HG02588 (cell line): ENCODE results near the gene EXOSC7.
"Not testable (repeated sequence)": the region's sequence is repeated elsewhere in the genome, so short reads cannot be mapped to it uniquely, and the experiment has no call there.

Experiments used
- ATAC-seq: cut with Tn5 transposase; IDR thresholded peaks from one replicate; pipeline ENCODE4 v1.9.1; 2021; ENCODE audit warnings: mild to moderate bottlenecking, moderate library complexity; ENCODE audit not compliant: unreplicated experiment

The EXOSC7 gene

GRCh38 chr3:44961888-44962287, 14.2 kb upstream of the EXOSC7 start:
- no peak for ATAC-seq

GRCh38 chr3:44962621-44963393, 13.2 kb upstream of the EXOSC7 start:
- ATAC-seq = no peak

- no peak for ATAC-seq
These were observed 12.3 kb upstream of the EXOSC7 start for GRCh38 chr3:44963571-44964325.

- ATAC-seq = no peak
These were observed 10.9 kb upstream of the EXOSC7 start for GRCh38 chr3:44965165-44965564.

GRCh38 chr3:44966795-44967278, 9.2 kb upstream of the EXOSC7 start:
- ATAC-seq = no peak

GRCh38 chr3:44968447-44968858, 7.6 kb upstream of the EXOSC7 start:
- ATAC-seq = no peak

- no peak for ATAC-seq
These were observed 6.8 kb upstream of the EXOSC7 start for GRCh38 chr3:44969154-44969827.

GRCh38 chr3:44969828-44970179, 6.2 kb upstream of the EXOSC7 start:
- no peak for ATAC-seq

- no peak for ATAC-seq
These were observed 5.0 kb upstream of the EXOSC7 start for GRCh38 chr3:44970926-44971490.

GRCh38 chr3:44974416-44974815, 1.6 kb upstream of the EXOSC7 start:
- no peak for ATAC-seq

- ATAC-seq = no peak
These were observed 5.2 kb downstream of the EXOSC7 start for GRCh38 chr3:44981220-44981619.

GRCh38 chr3:44981751-44982150, 5.7 kb downstream of the EXOSC7 start:
- ATAC-seq = no peak

- no peak for ATAC-seq
These were observed 6.8 kb downstream of the EXOSC7 start for GRCh38 chr3:44982817-44983216.

GRCh38 chr3:44983484-44983941, 7.5 kb downstream of the EXOSC7 start:
- no peak for ATAC-seq

- no peak for ATAC-seq
These were observed 8.3 kb downstream of the EXOSC7 start for GRCh38 chr3:44984335-44984734.

GRCh38 chr3:44986330-44986729, 10.3 kb downstream of the EXOSC7 start:
- not testable (repeated sequence) for ATAC-seq

- ATAC-seq = no peak
These were observed 11.3 kb downstream of the EXOSC7 start for GRCh38 chr3:44987332-44987731.

GRCh38 chr3:44988073-44988472, 12.0 kb downstream of the EXOSC7 start:
- ATAC-seq = no peak

- ATAC-seq = no peak
These were observed 13.1 kb downstream of the EXOSC7 start for GRCh38 chr3:44989141-44989540.

- ATAC-seq = no peak
These were observed 13.8 kb downstream of the EXOSC7 start for GRCh38 chr3:44989636-44990373.

GRCh38 chr3:44991326-44991725, 15.3 kb downstream of the EXOSC7 start:
- ATAC-seq = no peak
